Epithelial cell of prostate (primary cell): ENCODE results near the gene HOXC10.

Source experiments
- DNase-seq: peaks from one replicate; pipeline ENCODE4 v3.0.0-alpha.2; 2011; ENCODE audit warnings: low read depth, low spot score
- H3K27ac ChIP-seq: fragments of 450-650 bp; 2 replicates; pipeline ENCODE4 v1.5.1; 2017; ENCODE audit warnings: mild to moderate bottlenecking

The HOXC10 gene

DNA sequence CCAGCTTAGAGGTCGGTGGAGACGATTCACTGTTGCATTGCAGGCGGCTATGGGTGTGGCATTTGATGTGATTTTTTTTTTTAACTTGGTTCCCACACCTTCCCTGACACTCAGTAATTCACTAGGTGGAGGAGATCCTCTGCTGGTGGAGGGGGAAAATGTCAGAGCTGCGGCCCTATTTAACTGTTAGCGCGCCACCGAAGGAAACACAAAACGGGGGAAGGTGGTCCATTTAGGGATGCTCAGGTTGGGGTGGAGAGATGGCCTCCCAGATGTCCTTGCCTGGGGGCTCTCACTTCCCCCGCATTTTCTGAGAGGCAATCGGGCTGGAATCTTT, 34.5 kb upstream of the HOXC10 start:
- H3K27ac ChIP-seq = no peak overlapping the region
- DNase-seq = no peak

GRCh38 chr12:53950789-53951576, 34.0 kb upstream of the HOXC10 start:
- DNase-seq = no peak
- H3K27ac ChIP-seq = no peak overlapping the region

- no peak overlapping the region for H3K27ac ChIP-seq
- DNase-seq = no peak
Observed at GRCh38 chr12:53951577-53952334, 33.2 kb upstream of the HOXC10 start.

DNA sequence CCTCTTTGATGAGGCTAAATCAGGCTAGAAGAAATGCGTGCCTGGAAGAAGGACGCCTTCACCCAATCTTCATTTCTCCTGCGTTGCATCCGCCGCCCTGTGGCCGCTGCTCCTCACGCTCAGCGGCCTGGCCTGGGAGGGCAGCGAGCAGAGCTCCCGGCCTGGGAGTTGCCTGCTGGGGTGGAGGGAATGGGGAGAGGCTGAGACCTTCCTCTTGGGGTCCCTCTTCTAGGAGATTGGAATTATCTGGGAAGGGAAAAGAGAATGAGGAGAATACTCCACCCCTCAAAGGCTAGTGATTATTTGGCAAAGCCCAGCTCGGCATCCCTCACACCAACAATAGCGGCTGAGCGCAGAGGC, 32.6 kb upstream of the HOXC10 start:
- no peak overlapping the region for H3K27ac ChIP-seq
- DNase-seq = no peak

DNA sequence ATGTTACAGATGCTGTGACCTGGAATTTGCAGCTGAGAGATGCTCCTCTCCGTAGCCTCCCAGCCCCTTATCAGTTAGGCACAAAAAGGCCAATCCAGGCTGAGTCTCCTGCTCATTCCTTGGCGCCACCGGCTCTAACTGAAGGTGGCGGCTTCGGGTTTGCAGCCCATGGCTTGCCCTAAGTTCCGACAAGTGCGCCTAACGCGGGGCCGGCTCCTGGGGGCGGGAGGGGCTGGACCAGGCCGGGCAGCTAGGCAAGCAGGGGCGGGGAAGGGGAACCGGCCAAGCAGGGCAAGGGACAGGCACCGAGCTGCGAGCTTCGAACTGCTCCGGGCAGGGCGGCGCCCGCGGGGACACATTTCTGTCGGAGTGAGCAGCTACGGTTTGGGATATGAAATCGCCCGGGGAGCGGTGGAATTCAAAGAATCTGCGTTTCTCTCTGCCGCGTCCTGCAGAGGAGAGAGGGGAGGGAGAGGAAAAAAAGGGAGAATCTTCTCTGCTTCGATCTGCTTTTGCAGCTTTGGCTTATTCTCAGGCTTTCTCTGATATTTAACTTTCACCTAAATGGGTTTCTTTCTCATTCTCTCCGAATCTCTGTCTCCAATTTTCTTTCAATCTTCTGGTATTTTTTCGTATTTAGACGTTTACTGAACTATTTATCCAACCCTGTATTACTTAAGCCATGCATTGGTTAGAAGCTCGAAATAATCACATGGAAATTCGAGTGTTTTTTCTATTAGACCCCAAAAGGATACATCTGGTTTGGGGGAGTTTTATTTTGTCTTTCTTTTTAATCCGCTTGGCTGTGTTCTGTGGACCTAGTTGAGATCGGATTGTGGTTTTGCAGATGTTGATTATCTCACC, 31.8 kb upstream of the HOXC10 start:
- DNase-seq = no peak
- H3K27ac ChIP-seq = no peak overlapping the region

- no peak for DNase-seq
Observed at GRCh38 chr12:53953831-53954693, 30.9 kb upstream of the HOXC10 start.

GRCh38 chr12:53954694-53955035, 30.3 kb upstream of the HOXC10 start, which contains the start of gene HOXC12:
HOXC12 (plus strand) TSS chr12:53954903; CDS start chr12:53954930, 27 bp downstream.
- no peak within 1 kb of the TSS for H3K27ac ChIP-seq
- no peak for DNase-seq

More at GRCh38 chr12:53953831-53954693, 30.9 kb upstream of the HOXC10 start:
- no peak overlapping the region for H3K27ac ChIP-seq

GRCh38 chr12:53955036-53955775, 29.7 kb upstream of the HOXC10 start:
- no peak overlapping the region for H3K27ac ChIP-seq
- DNase-seq = no peak

GRCh38 chr12:53955776-53956250, 29.1 kb upstream of the HOXC10 start:
- no peak overlapping the region for H3K27ac ChIP-seq
- DNase-seq = no peak

DNA sequence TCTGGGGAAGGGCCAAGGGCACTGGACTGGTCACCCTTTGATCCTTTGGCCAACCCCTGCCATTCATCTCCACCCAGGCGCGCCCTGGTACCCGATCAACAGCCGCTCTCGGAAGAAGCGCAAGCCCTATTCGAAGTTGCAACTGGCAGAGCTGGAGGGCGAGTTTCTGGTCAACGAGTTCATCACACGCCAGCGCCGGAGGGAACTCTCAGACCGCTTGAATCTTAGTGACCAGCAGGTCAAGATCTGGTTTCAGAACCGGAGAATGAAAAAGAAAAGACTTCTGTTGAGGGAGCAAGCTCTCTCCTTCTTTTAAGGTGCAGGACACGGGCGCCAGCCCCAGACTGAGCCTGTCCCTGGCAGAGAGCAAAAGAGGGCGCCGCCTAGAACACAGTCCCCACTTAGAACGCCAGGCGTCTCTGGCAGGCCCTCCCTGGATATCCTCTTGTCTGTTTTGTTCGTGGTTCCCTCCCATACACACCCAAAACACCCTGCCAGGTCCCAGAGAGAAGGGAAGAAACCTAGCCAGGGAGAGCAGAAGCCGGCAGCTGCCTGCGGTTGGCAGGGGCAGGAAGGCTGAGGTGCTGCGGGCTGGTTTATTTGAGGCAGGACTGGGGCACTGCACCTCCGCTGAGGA, 28.6 kb upstream of the HOXC10 start:
- DNase-seq = no peak
- no peak overlapping the region for H3K27ac ChIP-seq

DNA sequence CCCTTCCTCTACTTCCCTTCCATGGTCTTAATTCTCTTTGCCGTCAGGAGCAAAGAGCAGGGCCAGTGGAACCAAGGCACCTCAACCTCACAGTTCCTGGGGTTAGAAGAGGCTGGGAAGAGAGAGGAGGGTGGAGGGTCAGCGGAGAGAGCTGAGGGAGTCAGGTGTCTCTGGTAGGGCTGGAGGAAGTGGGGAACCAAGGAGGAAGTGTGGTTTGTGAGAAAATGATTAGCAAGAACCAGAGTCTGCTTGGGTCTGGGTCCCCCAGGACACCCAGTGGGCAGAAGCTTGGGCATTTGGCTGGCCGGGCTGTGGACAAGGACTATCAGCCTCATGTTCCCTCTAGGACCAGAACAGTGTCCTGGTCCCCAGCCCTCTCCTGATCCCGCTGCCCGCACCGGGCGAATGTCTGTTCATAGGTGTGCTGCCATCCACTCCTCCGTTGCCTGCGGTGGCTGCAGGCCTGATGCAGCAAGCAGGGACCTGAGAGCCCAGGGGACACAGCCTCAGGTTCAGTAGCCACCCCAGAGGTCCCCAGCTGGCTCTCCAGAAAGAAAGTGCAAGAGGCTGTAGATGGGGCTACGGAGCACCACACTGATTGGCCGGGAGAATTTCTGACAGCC, 27.9 kb upstream of the HOXC10 start:
- DNase-seq = no peak
- H3K27ac ChIP-seq = no peak overlapping the region

DNA sequence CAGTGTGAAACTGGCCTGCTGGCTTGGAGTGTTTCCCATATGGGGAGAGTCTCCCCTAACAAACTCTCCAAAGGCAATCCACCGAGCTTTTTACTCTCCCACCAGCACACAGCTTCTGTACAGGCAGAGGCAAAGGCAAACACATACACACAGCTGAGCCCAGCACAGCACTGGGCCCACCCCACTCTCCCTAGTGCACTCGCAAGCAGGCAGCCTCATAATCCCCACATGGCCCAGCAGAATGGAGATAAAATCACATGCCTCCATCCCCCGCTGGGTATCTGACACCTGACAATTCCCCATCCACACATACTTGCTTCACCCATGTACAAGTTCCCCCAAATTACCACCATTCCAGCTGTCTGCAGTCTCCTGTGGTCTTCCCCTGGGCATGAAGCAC, 26.8 kb upstream of the HOXC10 start:
- H3K27ac ChIP-seq = no peak overlapping the region
- no peak for DNase-seq

DNA sequence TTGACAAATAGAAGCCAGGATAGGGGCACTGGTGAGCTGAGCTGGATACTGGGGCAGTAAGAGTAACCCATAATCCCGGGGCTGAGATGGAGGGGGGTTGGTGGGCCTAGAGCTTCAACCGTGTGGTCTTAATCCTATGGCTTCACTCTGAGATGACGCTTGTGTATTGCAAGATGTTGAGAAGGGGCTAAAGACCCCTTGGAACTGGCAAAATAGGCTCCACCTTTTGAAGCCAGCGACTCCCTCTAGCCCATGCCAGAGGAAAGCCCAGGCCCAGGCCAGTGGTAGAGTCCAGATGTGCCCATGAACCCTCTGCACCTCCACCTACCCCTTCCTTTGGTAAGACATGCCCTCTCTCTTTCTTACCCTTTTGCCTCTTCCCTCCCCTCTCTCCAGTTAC, 25.6 kb upstream of the HOXC10 start:
- no peak for DNase-seq
- H3K27ac ChIP-seq = no peak overlapping the region

DNA sequence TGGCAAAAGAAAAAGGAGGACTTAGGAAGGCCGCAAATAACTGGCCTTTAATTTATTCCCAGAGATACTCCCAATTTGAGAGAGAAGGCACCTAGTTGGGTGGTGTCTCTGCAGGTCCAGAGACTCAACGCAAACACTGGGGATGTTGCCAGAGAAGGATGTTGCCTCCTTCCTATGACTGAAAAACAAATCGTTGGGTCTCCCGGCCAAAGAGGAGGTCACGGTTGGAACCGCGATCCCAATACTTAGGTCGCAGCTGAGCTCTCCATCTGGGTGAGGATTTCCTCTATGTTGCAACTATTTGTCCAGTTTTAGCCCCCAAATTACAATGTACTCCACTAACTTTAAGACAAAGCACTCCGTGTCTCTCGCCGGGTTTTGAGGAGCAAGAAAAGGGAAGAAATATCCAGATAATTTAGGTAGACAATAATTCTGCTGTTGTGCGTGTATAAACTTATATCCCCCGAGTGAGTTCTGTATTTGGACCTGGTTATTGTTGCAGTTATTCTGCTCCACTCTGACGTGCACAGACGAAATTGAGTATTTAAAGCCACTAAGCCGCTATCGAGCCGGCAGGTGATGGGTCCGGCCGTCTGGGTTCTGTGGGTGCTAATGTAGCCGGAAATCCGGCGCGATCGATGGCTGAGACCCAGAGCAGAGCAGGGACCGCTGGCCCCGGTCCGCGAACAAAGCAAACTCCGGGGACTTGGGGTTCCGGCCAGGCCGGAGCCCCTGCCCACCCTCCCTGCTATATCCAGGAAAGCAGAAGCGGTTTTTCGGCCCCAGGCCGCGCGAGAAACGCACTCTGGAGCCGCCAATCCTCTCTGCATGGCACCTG, 24.5 kb upstream of the HOXC10 start:
- DNase-seq = no peak
- no peak overlapping the region for H3K27ac ChIP-seq

GRCh38 chr12:53961025-53961761, 23.8 kb upstream of the HOXC10 start:
- H3K27ac ChIP-seq = no peak overlapping the region
- DNase-seq = no peak

DNA sequence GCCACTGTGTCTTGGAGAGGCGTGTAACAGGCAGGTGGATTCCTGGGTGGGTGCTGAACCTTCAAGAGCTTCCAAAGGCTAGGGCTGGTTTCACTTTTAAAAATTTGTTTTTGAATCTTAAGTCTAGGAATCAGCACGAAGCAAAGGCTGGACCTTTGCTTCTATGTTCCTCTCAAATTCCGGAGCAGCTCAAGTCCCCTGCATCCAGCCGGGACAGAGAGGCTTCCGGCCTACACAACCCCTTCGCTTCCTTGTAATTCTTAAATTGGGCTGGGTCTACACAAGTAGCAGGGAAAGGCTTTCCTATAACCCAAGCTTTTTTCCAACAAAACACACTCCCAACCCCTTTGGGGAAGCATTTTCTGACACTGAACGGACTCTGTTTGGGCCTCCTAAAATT, 21.9 kb upstream of the HOXC10 start:
- H3K27ac ChIP-seq = no peak overlapping the region
- DNase-seq = no peak
